ENCODE data around the gene PXMP2.
A peak's percentile ranks its signal among the peaks of the same experiment; 100 is the strongest.
"Not testable (repeated sequence)": the region's sequence is repeated elsewhere in the genome, so short reads cannot be mapped to it uniquely, and the experiment has no call there.

Gene PXMP2

DNA sequence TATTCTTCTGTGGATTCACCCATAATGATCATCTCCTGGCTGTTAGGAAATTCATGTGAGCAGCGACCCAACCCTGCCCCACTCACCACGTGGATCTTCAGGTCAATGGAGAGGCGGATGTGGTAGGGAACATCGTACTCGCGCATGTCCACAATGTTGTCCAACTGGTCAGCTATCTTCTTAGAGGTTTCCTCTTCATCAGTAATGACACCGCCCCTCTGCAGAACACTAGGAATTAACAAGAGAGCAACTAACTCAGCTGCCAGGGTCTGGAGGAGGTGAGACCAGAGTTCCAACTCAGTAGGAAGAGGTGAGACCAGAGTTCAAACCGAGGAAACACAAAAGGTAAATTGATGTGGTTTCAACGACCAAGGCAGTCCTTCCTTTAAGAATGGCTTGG is 9.9 kb upstream of the PXMP2 start:
- no peaks in the 10 kb centered on the region for H3K36me3 ChIP-seq (replicated peaks)
- DNase-seq, result no peak
- no peaks in the 10 kb centered on the region for H3K27me3 ChIP-seq (replicated peaks)
- TF ChIP-seq, protein P1, sequence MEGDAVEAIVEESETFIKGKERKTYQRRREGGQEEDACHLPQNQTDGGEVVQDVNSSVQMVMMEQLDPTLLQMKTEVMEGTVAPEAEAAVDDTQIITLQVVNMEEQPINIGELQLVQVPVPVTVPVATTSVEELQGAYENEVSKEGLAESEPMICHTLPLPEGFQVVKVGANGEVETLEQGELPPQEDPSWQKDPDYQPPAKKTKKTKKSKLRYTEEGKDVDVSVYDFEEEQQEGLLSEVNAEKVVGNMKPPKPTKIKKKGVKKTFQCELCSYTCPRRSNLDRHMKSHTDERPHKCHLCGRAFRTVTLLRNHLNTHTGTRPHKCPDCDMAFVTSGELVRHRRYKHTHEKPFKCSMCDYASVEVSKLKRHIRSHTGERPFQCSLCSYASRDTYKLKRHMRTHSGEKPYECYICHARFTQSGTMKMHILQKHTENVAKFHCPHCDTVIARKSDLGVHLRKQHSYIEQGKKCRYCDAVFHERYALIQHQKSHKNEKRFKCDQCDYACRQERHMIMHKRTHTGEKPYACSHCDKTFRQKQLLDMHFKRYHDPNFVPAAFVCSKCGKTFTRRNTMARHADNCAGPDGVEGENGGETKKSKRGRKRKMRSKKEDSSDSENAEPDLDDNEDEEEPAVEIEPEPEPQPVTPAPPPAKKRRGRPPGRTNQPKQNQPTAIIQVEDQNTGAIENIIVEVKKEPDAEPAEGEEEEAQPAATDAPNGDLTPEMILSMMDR (IDR thresholded peaks at IDR 0.05; ENCODE audit: low read depth, low read length, missing control alignments), result no peak
- no peak overlapping the region for H3K27ac ChIP-seq
- in situ Hi-C loops (cut with HindIII; ENCODE audit: low pct_ligation_motif_present, low sequenced_read_pairs), result no loop called here
- H3K4me3 ChIP-seq (ENCODE audit: low read depth, low read length), result no peak overlapping the region

GRCh38 chr12:132685400-132685799 is 2.0 kb upstream of the PXMP2 start:
- Histone ChIP-seq H3K27me3 (replicated peaks) (no peaks in the 10 kb centered on the region), H3K36me3 (replicated peaks) (no peaks in the 10 kb centered on the region), H3K27ac (no peak overlapping the region), H3K4me3 (ENCODE audit: low read depth, low read length) (no peak overlapping the region)
- TF ChIP-seq, protein P1 (IDR thresholded peaks at IDR 0.05; ENCODE audit: low read depth, low read length, missing control alignments), result no peak
- no peak for DNase-seq
- in situ Hi-C loops (cut with HindIII; ENCODE audit: low pct_ligation_motif_present, low sequenced_read_pairs), result no loop called here

- no peaks in the 10 kb centered on the region for H3K36me3 ChIP-seq (replicated peaks)
- no peak for DNase-seq
- H3K27me3 ChIP-seq (replicated peaks), result no peaks in the 10 kb centered on the region
- TF ChIP-seq, protein P1 (IDR thresholded peaks at IDR 0.05; ENCODE audit: low read depth, low read length, missing control alignments), result no peak
- peak overlapping the region; percentile 1 for H3K27ac ChIP-seq
- peak overlapping the region; percentile 54 for H3K4me3 ChIP-seq (ENCODE audit: low read depth, low read length)
- in situ Hi-C loops (cut with HindIII; ENCODE audit: low pct_ligation_motif_present, low sequenced_read_pairs), result no loop called here
Measured at GRCh38 chr12:132686825-132687210, 569 bp upstream of the PXMP2 start.

DNA sequence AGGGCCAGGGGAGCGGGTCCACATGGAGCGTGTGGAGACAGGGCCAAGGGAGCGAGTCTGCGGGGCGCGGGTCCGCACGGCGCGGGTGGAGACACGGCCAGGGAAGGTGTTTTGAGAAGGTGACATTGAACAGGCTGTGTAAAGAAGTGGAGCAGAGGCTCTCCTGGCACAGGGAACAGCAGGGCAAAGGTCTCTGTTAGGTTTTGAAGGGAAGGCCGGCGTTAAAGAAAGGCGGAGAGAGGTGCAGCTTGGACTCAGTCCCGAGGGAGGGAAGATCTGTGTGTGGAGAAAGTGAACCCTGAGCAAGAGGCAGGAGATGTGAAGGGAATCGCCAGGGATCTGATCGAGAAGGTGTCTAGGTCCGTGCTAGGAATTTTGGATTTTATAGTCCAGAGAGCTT is 1.8 kb downstream of the PXMP2 start:
- H3K27ac ChIP-seq, result no peak overlapping the region
- no peak for DNase-seq
- TF ChIP-seq, protein P1 (IDR thresholded peaks at IDR 0.05; ENCODE audit: low read depth, low read length, missing control alignments), result no peak
- H3K27me3 ChIP-seq (replicated peaks), result no peaks in the 10 kb centered on the region
- H3K36me3 ChIP-seq (replicated peaks), result no peaks in the 10 kb centered on the region
- no peak overlapping the region for H3K4me3 ChIP-seq (ENCODE audit: low read depth, low read length)
- in situ Hi-C loops (cut with HindIII; ENCODE audit: low pct_ligation_motif_present, low sequenced_read_pairs), result no loop called here

- Histone ChIP-seq H3K36me3 (replicated peaks) (no peaks in the 10 kb centered on the region), H3K27ac (no peak overlapping the region), H3K27me3 (replicated peaks) (no peaks in the 10 kb centered on the region), H3K4me3 (ENCODE audit: low read depth, low read length) (no peak overlapping the region)
- in situ Hi-C loops (cut with HindIII; ENCODE audit: low pct_ligation_motif_present, low sequenced_read_pairs), result no loop called here
- TF ChIP-seq, protein P1 (IDR thresholded peaks at IDR 0.05; ENCODE audit: low read depth, low read length, missing control alignments), result no peak
- DNase-seq, result no peak
Measured at GRCh38 chr12:132690112-132690511, 2.7 kb downstream of the PXMP2 start.

DNA sequence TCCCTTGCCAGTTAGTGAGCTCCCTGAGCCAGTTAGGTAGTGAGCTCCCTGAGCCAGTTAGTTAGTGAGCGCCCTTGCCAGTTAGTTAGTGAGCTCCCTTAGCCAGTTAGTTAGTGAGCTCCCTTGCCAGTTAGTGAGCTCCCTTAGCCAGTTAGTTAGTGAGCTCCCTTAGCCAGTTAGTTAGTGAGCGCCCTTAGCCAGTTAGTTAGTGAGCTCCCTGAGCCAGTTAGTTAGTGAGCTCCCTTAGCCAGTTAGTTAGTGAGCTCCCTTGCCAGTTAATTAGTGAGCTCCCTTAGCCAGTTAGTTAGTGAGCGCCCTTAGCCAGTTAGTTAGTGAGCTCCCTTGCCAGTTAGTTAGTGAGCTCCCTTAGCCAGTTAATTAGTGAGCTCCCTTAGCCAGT is 4.6 kb downstream of the PXMP2 start:
- in situ Hi-C loops (cut with HindIII; ENCODE audit: low pct_ligation_motif_present, low sequenced_read_pairs); H3K27ac ChIP-seq; H3K27me3 ChIP-seq (replicated peaks); H3K4me3 ChIP-seq (ENCODE audit: low read depth, low read length); H3K36me3 ChIP-seq (replicated peaks); DNase-seq: not testable (repeated sequence)

GRCh38 chr12:132694888-132695287 is 7.5 kb downstream of the PXMP2 start:
- H3K36me3 ChIP-seq (replicated peaks); H3K4me3 ChIP-seq (ENCODE audit: low read depth, low read length); H3K27ac ChIP-seq; in situ Hi-C loops (cut with HindIII; ENCODE audit: low pct_ligation_motif_present, low sequenced_read_pairs); H3K27me3 ChIP-seq (replicated peaks); DNase-seq: not testable (repeated sequence)
